Endothelial cell of umbilical vein (primary cell): ENCODE results near the gene TENM4. TPM values are rescaled to one million over a fixed set of nuclear protein-coding genes. Genes with fewer than 3 reads are reported as not detected.

Source experiments
- BruUV-seq: library from RNA; stranded (reverse); fragments of 400-500 nt; replicated peaks from 2 replicates; lab custom pipeline; 2021; lab: Mats Ljungman, UMichigan
- CTCF ChIA-PET: fragments of 300-600, 350-600 bp; sonication (Branson Sonifier 250); formaldehyde crosslinking; loops from one replicate; lab custom pipeline; 2021; ENCODE audit warnings: antibody characterized with exemption, inconsistent platforms; lab: Charles Lee
- POLR2A ChIA-PET: fragments of 300-600, 350-600 bp; sonication (Branson Sonifier 250); formaldehyde crosslinking; loops from one replicate; lab custom pipeline; 2021; ENCODE audit warnings: antibody characterized with exemption, inconsistent platforms; lab: Charles Lee
- DNase-seq: peaks from one replicate; pipeline ENCODE4 v3.0.0-alpha.2; 2011; ENCODE audit warnings: low read depth, low spot score
- FAIRE-seq: peaks from 2 replicates; lab custom pipeline; 2011; peaks lifted over from hg19 to GRCh38; lab: Jason Lieb, UNC
- H2AFZ ChIP-seq: 2 replicates; pipeline ENCODE4 v1.6.0; 2012; ENCODE audit warnings: low read depth, low read length, control low read depth, inconsistent platforms
- H3K27ac ChIP-seq: 2 replicates; pipeline ENCODE4 v1.5.1; 2011; ENCODE audit warnings: low read depth, mild to moderate bottlenecking, control low read depth, low read length, moderate library complexity; ENCODE audit not compliant: insufficient read depth
- H3K27me3 ChIP-seq, 2 experiments: 2 replicates each; pipeline versions ENCODE4 v1.6.0 to v1.6.1; 2011; ENCODE audit warnings: low read length in 2 of 2, mixed read lengths in 1 of 2; ENCODE audit not compliant: control insufficient read depth in 2 of 2, insufficient read depth in 2 of 2
- H3K36me3 ChIP-seq, 2 experiments: 2 replicates in 1 of 2; 3 replicates in 1 of 2; pipeline ENCODE4 v1.5.1; 2011; ENCODE audit warnings: low read length in 2 of 2, mild to moderate bottlenecking in 1 of 2, moderate library complexity in 1 of 2; ENCODE audit not compliant: control insufficient read depth in 2 of 2, insufficient read depth in 2 of 2; ENCODE audit errors: extremely low read depth in 1 of 2
- H3K4me1 ChIP-seq: 3 replicates; pipeline ENCODE4 v1.5.1; 2011; ENCODE audit warnings: mild to moderate bottlenecking, low read length; ENCODE audit not compliant: control insufficient read depth, insufficient read depth; ENCODE audit errors: extremely low read depth
- H3K4me2 ChIP-seq: 2 replicates; pipeline ENCODE4 v1.6.1; 2011; ENCODE audit warnings: low read length, control low read depth, mixed read lengths; ENCODE audit not compliant: insufficient read depth
- H3K4me3 ChIP-seq, 3 experiments: fragments of 200-600 bp in 1 of 3; sonication (generic), shearing (Covaris generic) in 1 of 3; replicated peaks in 1 of 3; 2 replicates each; pipeline ENCODE4 v1.5.1; 2011 to 2016; ENCODE audit warnings: control low read depth in 3 of 3, low read length in 3 of 3, mild to moderate bottlenecking in 2 of 3, inconsistent platforms in 1 of 3, low read depth in 1 of 3, moderate library complexity in 1 of 3; ENCODE audit not compliant: insufficient read depth in 1 of 3
- H3K79me2 ChIP-seq: 2 replicates; pipeline ENCODE4 v1.6.0; 2012; ENCODE audit warnings: low read length, inconsistent platforms; ENCODE audit not compliant: control insufficient read depth, insufficient read depth
- H3K9ac ChIP-seq: replicated peaks from 2 replicates; pipeline ENCODE3; 2011; ENCODE audit warnings: low read length, control low read depth; ENCODE audit not compliant: insufficient read depth; ENCODE audit errors: extremely low read depth
- H3K9me1 ChIP-seq: replicated peaks from 3 replicates; pipeline ENCODE4 v1.6.0; 2011; ENCODE audit warnings: mild to moderate bottlenecking, low read length; ENCODE audit not compliant: control insufficient read depth, insufficient read depth; ENCODE audit errors: extremely low read depth
- H3K9me3 ChIP-seq: replicated peaks from 2 replicates; pipeline ENCODE4 v1.5.1; 2012; ENCODE audit warnings: low read length, inconsistent platforms; ENCODE audit not compliant: control insufficient read depth, insufficient read depth
- H4K20me1 ChIP-seq: replicated peaks from 2 replicates; pipeline ENCODE3; 2011; ENCODE audit warnings: mild to moderate bottlenecking, low read length; ENCODE audit not compliant: control insufficient read depth, insufficient read depth; ENCODE audit errors: extremely low read depth
- CTCF ChIP-seq, 2 donors: IDR thresholded peaks; 1 replicate in 1 of 2; 2 replicates in 1 of 2; pipeline ENCODE4 v1.5.1; 2011; ENCODE audit warnings: low read length in 2 of 2, mild to moderate bottlenecking in 2 of 2, moderate library complexity in 2 of 2, control low read depth in 1 of 2, inconsistent platforms in 1 of 2, low read depth in 1 of 2; ENCODE audit not compliant: insufficient read depth in 1 of 2; ENCODE audit errors: extremely low read depth in 1 of 2
- EZH2 ChIP-seq: IDR thresholded peaks from 2 replicates; pipeline ENCODE4 v1.6.1; 2012; ENCODE audit warnings: borderline replicate concordance, low read depth, mild to moderate bottlenecking, moderate library complexity, low read length, inconsistent platforms; ENCODE audit not compliant: severe bottlenecking
- FOS ChIP-seq: IDR thresholded peaks from 2 replicates; pipeline ENCODE4 v1.6.1; 2011; ENCODE audit warnings: mild to moderate bottlenecking, low read length, moderate library complexity, borderline replicate concordance; ENCODE audit not compliant: insufficient read depth
- GATA2 ChIP-seq: IDR thresholded peaks from 2 replicates; pipeline ENCODE4 v1.7.0; 2011; ENCODE audit warnings: low read depth, mild to moderate bottlenecking, moderate library complexity, mixed read lengths, low read length; ENCODE audit not compliant: insufficient read length, insufficient read depth
- JUN ChIP-seq: IDR thresholded peaks from 2 replicates; pipeline ENCODE4 v1.6.1; 2011; ENCODE audit warnings: borderline replicate concordance, low read depth; ENCODE audit not compliant: insufficient read length, insufficient read depth
- MYC ChIP-seq: IDR thresholded peaks from one replicate; pipeline ENCODE4 v1.6.1; 2011; ENCODE audit warnings: mild to moderate bottlenecking, low read depth, low read length
- POLR2A ChIP-seq: IDR thresholded peaks from 2 replicates; pipeline ENCODE4 v1.6.1; 2012; ENCODE audit warnings: low read depth, mild to moderate bottlenecking, control low read depth, low read length
- POLR2AphosphoS5 ChIP-seq: IDR thresholded peaks from 2 replicates; pipeline ENCODE4 v1.6.1; 2012; ENCODE audit warnings: low read depth, mild to moderate bottlenecking, control low read depth, low read length, moderate library complexity; ENCODE audit not compliant: insufficient read depth
- dilution Hi-C: fragments of 300-500 bp; cut with MboI; formaldehyde crosslinking; loops from one replicate; pipeline ENCODE4 v1.15.0; 2019; ENCODE audit warnings: low sequenced_read_pairs; ENCODE audit not compliant: extremely low pct_ligation_motif_present
- intact Hi-C: fragments of 100-400 bp; cut with micrococcal nuclease; formaldehyde crosslinking; loops from one replicate; pipeline ENCODE4 v1.10.0; 2022
- polyA plus RNA-seq, 4 experiments: library from polyadenylated mRNA; depleted of rRNA in 3 of 4; stranded (reverse) in 3 of 4; unstranded in 1 of 4; fragments of >200 nt; gene quantifications; 2 replicates each; pipeline versions ENCODE4 v1.2.1 to v1.2.3, GENCODE V29; 2011 to 2012; ENCODE audit warnings: missing spikeins in 1 of 4
- total RNA-seq: library from RNA; stranded (reverse); gene quantifications from 2 replicates; pipeline ENCODE4 v1.2.3, GENCODE V29; 2021
- TF ChIP-seq, protein P1 (sequence below): IDR thresholded peaks from 2 replicates; pipeline ENCODE4 v1.6.1; 2011; ENCODE audit not compliant: insufficient read depth, insufficient read length

The TENM4 gene
- total and polyA plus RNA-seq, 2 donors (not counting 3 experiments of a cell fraction or from before 2014, with no cell fraction given) = 0.06 to 0.27 TPM

- H2AFZ ChIP-seq = no peak overlapping the region
- no peak for FAIRE-seq
These were observed 393.5 kb downstream of the TENM4 start for GRCh38 chr11:79047321-79047720.

More at GRCh38 chr11:79047321-79047720, 393.5 kb downstream of the TENM4 start:
- Histone ChIP-seq H3K79me2 (no peaks in the 10 kb centered on the region), H3K9me3 (no peaks in the 10 kb centered on the region), H3K9me1 (no peaks in the 10 kb centered on the region), H3K4me3 (no peak overlapping the region), H3K27me3 (peaks cover 3 to 12% of the 10 kb centered on the region in 2 experiments), H3K4me1 (no peaks in the 10 kb centered on the region), H3K36me3 (no peaks in the 10 kb centered on the region), H3K4me2 (no peak overlapping the region), H3K27ac (no peak overlapping the region), H4K20me1 (no peaks in the 10 kb centered on the region), H3K9ac (no peak overlapping the region)
- no peak for TF ChIP-seq JUN
- no peak for TF ChIP-seq GATA2
- TF ChIP-seq FOS = no peak
- TF ChIP-seq MYC = no peak
- TF ChIP-seq CTCF (IDR thresholded peaks at IDR 0.05; ENCODE audit: extremely low read depth in 1 of 2, insufficient read depth in 1 of 2, low read depth in 1 of 2, low read length in 2 of 2) = no peak
- no peak for TF ChIP-seq POLR2AphosphoS5
- TF ChIP-seq POLR2A = no peak
- TF ChIP-seq EZH2 = no peak
- TF ChIP-seq, protein P1, sequence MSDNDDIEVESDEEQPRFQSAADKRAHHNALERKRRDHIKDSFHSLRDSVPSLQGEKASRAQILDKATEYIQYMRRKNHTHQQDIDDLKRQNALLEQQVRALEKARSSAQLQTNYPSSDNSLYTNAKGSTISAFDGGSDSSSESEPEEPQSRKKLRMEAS = no peak
- ChIA-PET POLR2A (no interaction called here), CTCF (interaction anchor here (0.9 to 1.4 kb wide), 2 partner anchors 19 to 53 kb away, joined by 3 to 4 read pairs; no protein-coding TSS in a partner anchor)
- no TSS peak for BruUV-seq
- intact Hi-C loops = no loop called here
- dilution Hi-C loops = no loop called here
- DNase-seq = no peak
